ENCODE measurements around the gene LPAR6.
A peak's percentile ranks its signal among the peaks of the same experiment; 100 is the strongest.
"Not testable (repeated sequence)": the region's sequence is repeated elsewhere in the genome, so short reads cannot be mapped to it uniquely, and the experiment has no call there.

LPAR6 gene

DNA sequence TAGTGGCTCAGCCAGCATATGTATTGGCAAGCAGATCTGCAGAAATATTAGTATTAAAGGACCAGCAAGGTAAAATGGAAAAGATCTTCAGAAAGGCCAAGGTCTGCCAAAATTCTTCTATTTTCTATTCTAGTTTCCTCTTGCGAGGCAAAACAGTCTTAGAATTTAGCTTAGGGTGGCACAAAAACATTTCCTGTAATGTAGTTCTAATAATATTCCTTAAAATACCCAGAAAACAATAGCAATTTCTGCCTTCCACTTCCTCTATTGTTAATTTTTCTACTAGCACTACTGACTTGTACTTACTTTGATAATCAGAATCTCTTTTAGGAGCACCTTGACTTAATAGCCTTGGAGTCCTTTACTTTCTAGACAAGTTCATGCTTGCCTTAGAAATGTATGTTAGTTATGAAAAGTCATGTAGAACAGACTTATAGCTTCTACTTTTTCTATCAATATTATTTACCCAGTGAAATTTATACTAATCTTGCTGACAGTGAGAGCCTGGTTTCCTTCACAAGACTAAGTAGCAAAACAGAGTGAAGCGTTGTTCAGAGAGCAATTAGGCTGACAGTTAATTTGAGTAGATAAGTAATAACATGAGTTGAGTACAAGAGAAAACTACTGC lies 23.9 kb upstream of the LPAR6 start:
- peak overlapping the region; percentile 31 for H3K4me3 ChIP-seq (ENCODE audit: low read length)
- H3K36me3 ChIP-seq (ENCODE audit: control insufficient read depth, insufficient read depth, low read length, severe bottlenecking), result no peaks in the 10 kb centered on the region
- H3K27me3 ChIP-seq (replicated peaks; ENCODE audit: control insufficient read depth, insufficient read depth, low read length), result no peaks in the 10 kb centered on the region
- DNase-seq (ENCODE audit: low read depth), result no peak
- H3K9me3 ChIP-seq (ENCODE audit: control insufficient read depth, low read length), result no peaks in the 10 kb centered on the region
- peaks cover 19% of the 10 kb centered on the region for H3K4me1 ChIP-seq (ENCODE audit: control insufficient read depth, insufficient read depth, low read length)
- H3K9ac ChIP-seq (ENCODE audit: low read length), result peak overlapping the region; percentile 33

DNA sequence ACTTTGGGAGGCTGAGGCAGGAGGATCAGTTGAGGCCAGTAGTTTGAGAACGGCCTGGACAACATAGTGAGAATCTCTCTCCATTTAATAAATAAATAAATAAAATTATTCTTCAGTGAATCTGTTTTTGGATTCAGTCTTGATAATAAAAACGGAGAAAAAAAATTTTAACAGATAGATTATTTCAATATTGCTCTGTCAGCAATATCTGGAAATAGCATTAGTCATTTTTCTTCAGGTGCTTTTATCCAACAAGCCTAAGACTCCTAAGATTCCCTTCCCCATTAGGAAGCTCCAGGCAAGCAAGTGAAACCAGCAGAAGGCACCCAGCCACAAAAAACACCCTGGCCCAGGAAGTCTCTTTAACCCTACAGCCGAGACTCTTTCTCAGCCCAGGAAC lies 21.3 kb upstream of the LPAR6 start:
- no peak overlapping the region for H3K4me3 ChIP-seq (ENCODE audit: low read length)
- H3K9me3 ChIP-seq (ENCODE audit: control insufficient read depth, low read length), result no peaks in the 10 kb centered on the region
- no peaks in the 10 kb centered on the region for H3K36me3 ChIP-seq (ENCODE audit: control insufficient read depth, insufficient read depth, low read length, severe bottlenecking)
- H3K9ac ChIP-seq (ENCODE audit: low read length), result no peak overlapping the region
- DNase-seq (ENCODE audit: low read depth), result no peak
- no peaks in the 10 kb centered on the region for H3K27me3 ChIP-seq (replicated peaks; ENCODE audit: control insufficient read depth, insufficient read depth, low read length)
- peaks cover 25% of the 10 kb centered on the region for H3K4me1 ChIP-seq (ENCODE audit: control insufficient read depth, insufficient read depth, low read length)

DNA sequence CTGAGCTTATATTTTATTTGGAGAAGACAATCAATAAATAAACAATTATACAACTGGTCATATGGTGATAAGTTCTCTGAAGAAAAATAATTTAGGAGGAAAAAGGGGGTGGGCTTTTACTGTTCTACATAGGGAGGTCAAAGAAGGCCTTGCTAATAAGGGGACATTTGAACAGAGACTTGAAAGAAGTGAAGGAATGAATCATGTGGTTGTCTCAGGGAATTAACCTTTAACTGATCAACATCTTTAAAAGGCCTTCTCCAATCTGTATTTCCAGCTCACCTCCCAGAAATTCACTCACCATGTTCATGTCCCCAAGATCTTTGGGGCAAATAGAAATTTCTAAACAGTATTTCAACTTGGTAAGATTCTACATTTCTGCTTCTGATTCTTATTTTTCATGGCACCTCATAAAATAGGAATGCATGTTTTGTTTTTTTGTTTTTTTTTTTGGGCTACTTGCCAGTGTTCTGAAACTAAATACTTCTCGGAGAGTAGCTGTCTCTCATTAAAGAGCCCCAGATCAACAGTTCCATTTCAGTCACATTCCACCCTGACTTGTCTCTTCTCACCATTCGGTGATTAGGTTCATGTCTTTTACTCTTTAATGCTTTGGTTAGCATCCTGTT lies 19.2 kb upstream of the LPAR6 start:
- Histone ChIP-seq H3K36me3 (ENCODE audit: control insufficient read depth, insufficient read depth, low read length, severe bottlenecking) (peaks cover 4% of the 10 kb centered on the region), H3K4me3 (ENCODE audit: low read length) (peak overlapping the region; percentile 52), H3K4me1 (ENCODE audit: control insufficient read depth, insufficient read depth, low read length) (peaks cover 24% of the 10 kb centered on the region), H3K9ac (ENCODE audit: low read length) (peak overlapping the region; percentile 8), H3K27me3 (replicated peaks; ENCODE audit: control insufficient read depth, insufficient read depth, low read length) (no peaks in the 10 kb centered on the region), H3K9me3 (ENCODE audit: control insufficient read depth, low read length) (no peaks in the 10 kb centered on the region)
- peak; percentile 81 for DNase-seq (ENCODE audit: low read depth)

DNA sequence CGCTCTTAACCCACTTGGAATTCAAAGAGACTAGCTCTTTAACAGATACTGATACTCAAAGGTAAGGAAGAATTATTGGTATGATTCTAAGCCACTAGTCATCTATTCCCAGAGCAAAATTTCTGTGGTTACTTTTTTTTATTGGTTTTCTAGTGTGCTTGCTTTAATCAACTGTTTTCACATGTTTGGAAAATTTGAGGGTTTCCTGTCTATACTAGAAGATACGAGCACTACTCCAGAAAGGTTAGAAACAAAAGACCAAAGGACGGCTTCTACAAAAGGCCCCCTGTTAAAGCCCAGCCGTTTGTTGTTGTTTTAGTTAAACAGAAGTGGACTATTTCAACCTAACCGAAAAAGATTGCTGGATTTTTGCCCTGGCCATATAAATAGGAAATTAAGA lies 18.5 kb upstream of the LPAR6 start:
- no peaks in the 10 kb centered on the region for H3K27me3 ChIP-seq (replicated peaks; ENCODE audit: control insufficient read depth, insufficient read depth, low read length)
- DNase-seq (ENCODE audit: low read depth), result peak; percentile 38
- H3K9me3 ChIP-seq (ENCODE audit: control insufficient read depth, low read length), result no peaks in the 10 kb centered on the region

DNA sequence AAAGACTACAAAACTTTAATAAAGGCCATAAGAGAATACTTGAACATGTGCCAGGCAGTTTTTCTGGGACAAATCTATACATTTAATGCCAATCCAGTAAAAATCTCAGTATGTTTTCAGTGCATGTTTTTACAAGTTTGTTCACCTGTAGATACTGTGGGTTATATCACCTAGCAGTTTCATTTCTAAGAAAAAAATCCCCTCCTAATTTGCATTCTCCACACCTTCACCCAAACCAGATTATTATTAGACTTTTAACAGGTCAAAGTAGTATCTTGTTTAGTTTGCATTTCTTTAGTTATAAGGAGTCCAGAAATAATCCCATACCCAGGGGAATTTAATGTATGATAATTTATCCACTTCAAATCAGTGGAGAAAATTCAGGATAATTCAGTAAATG lies 17.0 kb upstream of the LPAR6 start:
- DNase-seq (ENCODE audit: low read depth), result no peak
- H3K4me3 ChIP-seq (ENCODE audit: low read length), result no peak overlapping the region
- H3K9me3 ChIP-seq (ENCODE audit: control insufficient read depth, low read length), result no peaks in the 10 kb centered on the region
- no peak overlapping the region for H3K9ac ChIP-seq (ENCODE audit: low read length)
- H3K27me3 ChIP-seq (replicated peaks; ENCODE audit: control insufficient read depth, insufficient read depth, low read length), result no peaks in the 10 kb centered on the region
- peaks cover 4% of the 10 kb centered on the region for H3K36me3 ChIP-seq (ENCODE audit: control insufficient read depth, insufficient read depth, low read length, severe bottlenecking)
- peaks cover 18% of the 10 kb centered on the region for H3K4me1 ChIP-seq (ENCODE audit: control insufficient read depth, insufficient read depth, low read length)

More for the DNA sequence above, 18.5 kb upstream of the LPAR6 start:
- H3K36me3 ChIP-seq (ENCODE audit: control insufficient read depth, insufficient read depth, low read length, severe bottlenecking), result peaks cover 4% of the 10 kb centered on the region
- peak overlapping the region; percentile 8 for H3K9ac ChIP-seq (ENCODE audit: low read length)
- H3K4me3 ChIP-seq (ENCODE audit: low read length), result no peak overlapping the region
- H3K4me1 ChIP-seq (ENCODE audit: control insufficient read depth, insufficient read depth, low read length), result peaks cover 18% of the 10 kb centered on the region

DNA sequence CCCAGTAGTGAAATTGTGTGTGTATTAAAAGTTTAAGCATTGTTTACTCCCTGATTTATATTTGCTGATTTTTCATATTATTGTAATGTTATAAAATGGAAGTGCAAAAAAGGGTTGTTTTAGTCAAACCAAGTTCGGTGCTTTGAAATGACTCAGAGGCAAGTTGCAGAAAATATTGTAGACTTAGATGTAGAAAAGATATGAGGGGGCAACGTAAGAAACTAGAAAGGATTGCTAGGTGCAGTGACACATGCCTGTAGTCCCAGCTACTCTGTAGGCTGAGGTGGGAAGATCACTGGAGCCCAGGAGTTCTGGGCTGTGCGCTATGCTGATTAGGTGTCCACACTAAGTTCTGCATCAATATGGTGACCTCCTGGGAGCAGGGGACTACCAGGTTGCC lies 16.1 kb upstream of the LPAR6 start:
- no peaks in the 10 kb centered on the region for H3K27me3 ChIP-seq (replicated peaks; ENCODE audit: control insufficient read depth, insufficient read depth, low read length)
- no peaks in the 10 kb centered on the region for H3K9me3 ChIP-seq (ENCODE audit: control insufficient read depth, low read length)
- DNase-seq (ENCODE audit: low read depth), result no peak
- no peak overlapping the region for H3K4me3 ChIP-seq (ENCODE audit: low read length)
- no peak overlapping the region for H3K9ac ChIP-seq (ENCODE audit: low read length)
- H3K36me3 ChIP-seq (ENCODE audit: control insufficient read depth, insufficient read depth, low read length, severe bottlenecking), result peaks cover 4% of the 10 kb centered on the region
- H3K4me1 ChIP-seq (ENCODE audit: control insufficient read depth, insufficient read depth, low read length), result peaks cover 18% of the 10 kb centered on the region

DNA sequence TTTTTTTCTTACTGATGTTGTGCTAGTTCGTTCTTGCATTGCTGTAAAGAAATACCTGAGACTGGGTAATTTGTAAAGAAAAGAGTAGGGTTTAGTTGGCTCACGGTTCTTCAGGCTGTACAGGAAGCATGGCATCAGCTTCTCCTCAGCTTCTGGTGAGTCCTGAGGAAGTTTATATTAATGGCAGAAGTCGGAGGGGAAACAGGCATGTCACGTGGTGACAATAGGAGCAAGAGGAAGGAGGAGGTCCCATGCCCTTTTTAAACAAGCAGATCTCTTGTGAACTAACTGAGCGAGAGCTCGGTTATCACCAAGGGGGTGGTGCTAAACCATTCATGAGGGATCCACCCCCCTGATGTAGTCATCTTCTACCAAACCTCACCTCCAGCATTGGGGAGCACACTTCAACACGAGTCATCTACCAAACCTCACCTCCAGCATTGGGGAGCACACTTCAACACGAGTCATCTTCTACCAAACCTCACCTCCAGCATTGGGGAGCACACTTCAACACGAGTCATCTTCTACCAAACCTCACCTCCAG lies 13.9 kb upstream of the LPAR6 start:
- not testable (repeated sequence) for H3K9ac ChIP-seq (ENCODE audit: low read length); H3K4me1 ChIP-seq (ENCODE audit: control insufficient read depth, insufficient read depth, low read length)

DNA sequence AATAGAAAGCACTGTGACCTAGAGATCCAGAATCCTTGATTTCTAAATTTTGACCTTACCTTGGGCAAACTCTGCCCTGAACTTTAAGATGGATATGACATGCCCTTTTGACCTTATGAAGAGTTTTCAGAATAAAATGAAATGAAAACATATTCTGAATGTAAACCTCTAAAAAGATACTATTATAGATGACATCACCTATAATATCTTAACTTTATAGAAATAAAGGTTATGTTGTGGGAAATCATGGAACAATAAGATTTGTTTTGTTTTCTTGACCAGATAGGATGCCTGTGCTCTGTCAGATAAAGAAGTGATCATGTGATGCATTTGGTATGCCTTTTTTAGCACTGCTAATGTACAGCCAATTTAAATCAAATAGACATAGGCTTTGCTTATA lies 13.1 kb upstream of the LPAR6 start:
- Histone ChIP-seq H3K36me3 (ENCODE audit: control insufficient read depth, insufficient read depth, low read length, severe bottlenecking) (peaks cover 4% of the 10 kb centered on the region), H3K4me1 (ENCODE audit: control insufficient read depth, insufficient read depth, low read length) (no peaks in the 10 kb centered on the region), H3K9ac (ENCODE audit: low read length) (no peak overlapping the region), H3K9me3 (ENCODE audit: control insufficient read depth, low read length) (no peaks in the 10 kb centered on the region), H3K4me3 (ENCODE audit: low read length) (no peak overlapping the region), H3K27me3 (replicated peaks; ENCODE audit: control insufficient read depth, insufficient read depth, low read length) (no peaks in the 10 kb centered on the region)
- DNase-seq (ENCODE audit: low read depth), result no peak

More for the DNA sequence above, 13.9 kb upstream of the LPAR6 start:
- H3K36me3 ChIP-seq (ENCODE audit: control insufficient read depth, insufficient read depth, low read length, severe bottlenecking); H3K4me3 ChIP-seq (ENCODE audit: low read length); H3K9me3 ChIP-seq (ENCODE audit: control insufficient read depth, low read length); H3K27me3 ChIP-seq (replicated peaks; ENCODE audit: control insufficient read depth, insufficient read depth, low read length); DNase-seq (ENCODE audit: low read depth): not testable (repeated sequence)

DNA sequence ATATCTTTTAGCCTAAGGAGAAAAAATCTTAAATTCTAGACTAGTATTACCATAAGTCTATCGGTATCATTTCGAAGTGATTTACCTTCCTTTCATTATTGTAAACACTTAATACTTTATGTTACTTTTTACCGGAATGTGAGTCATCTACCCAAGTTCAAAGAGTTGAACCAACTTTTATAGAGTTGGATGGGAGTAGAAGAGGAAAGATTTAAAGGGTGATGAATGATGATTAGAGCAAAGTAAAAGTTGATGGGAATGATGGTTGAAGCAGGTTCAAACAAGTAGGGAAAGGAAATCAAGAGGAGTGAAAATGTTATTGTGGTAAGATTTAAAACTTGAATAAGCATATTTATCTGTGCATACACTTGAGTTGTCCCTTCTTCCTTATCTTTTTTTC lies 11.3 kb upstream of the LPAR6 start:
- H3K36me3 ChIP-seq (ENCODE audit: control insufficient read depth, insufficient read depth, low read length, severe bottlenecking), result peaks cover 4% of the 10 kb centered on the region
- no peak overlapping the region for H3K4me3 ChIP-seq (ENCODE audit: low read length)
- DNase-seq (ENCODE audit: low read depth), result no peak
- H3K9me3 ChIP-seq (ENCODE audit: control insufficient read depth, low read length), result no peaks in the 10 kb centered on the region
- H3K9ac ChIP-seq (ENCODE audit: low read length), result no peak overlapping the region
- H3K27me3 ChIP-seq (replicated peaks; ENCODE audit: control insufficient read depth, insufficient read depth, low read length), result no peaks in the 10 kb centered on the region
- H3K4me1 ChIP-seq (ENCODE audit: control insufficient read depth, insufficient read depth, low read length), result no peaks in the 10 kb centered on the region

DNA sequence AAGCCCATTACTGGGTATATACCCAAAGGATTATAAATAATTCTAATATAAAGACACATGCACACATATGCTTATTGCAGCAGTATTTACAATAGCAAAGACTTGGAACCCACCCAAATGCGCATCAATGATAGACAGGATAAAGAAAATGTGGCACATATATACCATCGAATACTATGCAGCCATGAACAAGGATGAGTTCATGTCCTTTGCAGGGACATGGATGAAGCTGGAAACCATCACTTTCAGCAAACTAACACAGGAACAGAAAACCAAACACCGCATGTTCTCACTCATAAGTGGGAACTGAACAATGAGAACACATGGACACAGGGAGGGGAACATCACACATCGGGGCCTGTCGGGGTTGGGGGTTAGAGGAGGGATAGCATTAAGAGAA lies 9.1 kb upstream of the LPAR6 start:
- H3K27me3 ChIP-seq (replicated peaks; ENCODE audit: control insufficient read depth, insufficient read depth, low read length); DNase-seq (ENCODE audit: low read depth); H3K9ac ChIP-seq (ENCODE audit: low read length); H3K4me3 ChIP-seq (ENCODE audit: low read length); H3K4me1 ChIP-seq (ENCODE audit: control insufficient read depth, insufficient read depth, low read length); H3K36me3 ChIP-seq (ENCODE audit: control insufficient read depth, insufficient read depth, low read length, severe bottlenecking); H3K9me3 ChIP-seq (ENCODE audit: control insufficient read depth, low read length): not testable (repeated sequence)

DNA sequence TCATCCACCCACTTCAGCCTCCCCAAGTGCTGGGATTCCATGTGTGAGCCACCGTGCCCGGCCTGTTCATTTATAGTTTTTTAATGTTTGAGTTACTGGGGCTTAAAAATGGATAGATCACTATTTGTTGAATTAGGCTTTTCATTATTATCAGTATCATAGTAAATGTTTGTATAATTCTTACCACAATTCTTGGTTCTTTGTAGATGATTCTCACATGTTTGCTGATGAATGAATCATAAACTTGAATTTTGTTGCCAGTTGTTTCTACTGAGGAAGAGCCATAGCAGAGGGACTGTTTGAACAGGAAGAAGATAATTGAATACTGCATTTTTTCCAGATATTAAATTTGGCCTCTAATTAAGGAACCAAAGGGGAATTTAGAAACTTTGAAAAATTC lies 2.6 kb upstream of the LPAR6 start:
- no peak for DNase-seq (ENCODE audit: low read depth)
- H3K36me3 ChIP-seq (ENCODE audit: control insufficient read depth, insufficient read depth, low read length, severe bottlenecking), result no peaks in the 10 kb centered on the region
- peaks cover 10% of the 10 kb centered on the region for H3K4me1 ChIP-seq (ENCODE audit: control insufficient read depth, insufficient read depth, low read length)
- H3K9me3 ChIP-seq (ENCODE audit: control insufficient read depth, low read length), result no peaks in the 10 kb centered on the region
- H3K9ac ChIP-seq (ENCODE audit: low read length), result no peak overlapping the region
- H3K27me3 ChIP-seq (replicated peaks; ENCODE audit: control insufficient read depth, insufficient read depth, low read length), result no peaks in the 10 kb centered on the region
- H3K4me3 ChIP-seq (ENCODE audit: low read length), result no peak overlapping the region

Data from adipocyte (in vitro differentiated cells).